CD14-positive monocyte (primary cell): ENCODE data around the gene ITGB8. TPM values are rescaled to one million over a fixed set of nuclear protein-coding genes. Genes with fewer than 3 reads are reported as not detected.

Experiments
- DNase-seq, 3 donors: peaks; one replicate each; pipeline ENCODE4 v3.0.0-alpha.2; 2011 to 2022
- H2AFZ ChIP-seq: 2 replicates; pipeline ENCODE4 v1.6.0; 2012; ENCODE audit warnings: mild to moderate bottlenecking, low read depth, low read length, inconsistent platforms; ENCODE audit not compliant: insufficient read depth, poor library complexity, severe bottlenecking
- H3K27ac ChIP-seq, 2 donors: 1 replicate in 1 of 2; 2 replicates in 1 of 2; pipeline ENCODE4 v1.5.1; 2012 to 2013; ENCODE audit warnings: low read length in 2 of 2, control low read depth in 1 of 2, inconsistent platforms in 1 of 2, low read depth in 1 of 2, mild to moderate bottlenecking in 1 of 2
- H3K27me3 ChIP-seq, 2 donors: one replicate each; pipeline versions ENCODE4 v1.6.0 to v1.6.1; 2011 to 2013; ENCODE audit warnings: low read length in 2 of 2; ENCODE audit not compliant: control insufficient read depth in 2 of 2, insufficient read depth in 2 of 2
- H3K36me3 ChIP-seq, 2 donors: replicated peaks in 1 of 2; 1 replicate in 1 of 2; 2 replicates in 1 of 2; pipeline versions ENCODE4 v1.5.1 to v1.6.1; 2012 to 2013; ENCODE audit warnings: low read length in 2 of 2, control low read depth in 1 of 2, inconsistent platforms in 1 of 2, mild to moderate bottlenecking in 1 of 2; ENCODE audit not compliant: insufficient read depth in 2 of 2, control insufficient read depth in 1 of 2
- H3K4me1 ChIP-seq, 2 donors: 1 replicate in 1 of 2; 2 replicates in 1 of 2; pipeline versions ENCODE4 v1.5.1 to v1.6.1; 2012 to 2013; ENCODE audit warnings: low read length in 2 of 2, control low read depth in 1 of 2, inconsistent platforms in 1 of 2, mild to moderate bottlenecking in 1 of 2, moderate library complexity in 1 of 2; ENCODE audit not compliant: insufficient read depth in 2 of 2, control insufficient read depth in 1 of 2
- H3K4me2 ChIP-seq: replicated peaks from 2 replicates; pipeline ENCODE3; 2012; ENCODE audit warnings: low read length, moderate library complexity, mild to moderate bottlenecking; ENCODE audit not compliant: poor library complexity, severe bottlenecking; ENCODE audit errors: extremely low read depth
- H3K4me3 ChIP-seq, 3 experiments: fragments of 200-600 bp in 1 of 3; sonication (generic) in 1 of 3; replicated peaks in 1 of 3; 1 replicate in 2 of 3; 2 replicates in 1 of 3; pipeline ENCODE4 v1.5.1; 2011 to 2013; ENCODE audit warnings: low read length in 3 of 3, mild to moderate bottlenecking in 3 of 3, control low read depth in 2 of 3, low read depth in 2 of 3, inconsistent platforms in 1 of 3, moderate library complexity in 1 of 3
- H3K79me2 ChIP-seq: 2 replicates; pipeline ENCODE4 v1.6.0; 2012; ENCODE audit warnings: mild to moderate bottlenecking, control low read depth, inconsistent platforms, low read length, moderate library complexity; ENCODE audit not compliant: insufficient read depth
- H3K9ac ChIP-seq: 2 replicates; pipeline ENCODE4 v1.6.0; 2017; ENCODE audit warnings: low read length, mild to moderate bottlenecking; ENCODE audit not compliant: insufficient read depth, poor library complexity, severe bottlenecking
- H3K9me3 ChIP-seq, 2 donors: replicated peaks in 1 of 2; 1 replicate in 1 of 2; 2 replicates in 1 of 2; pipeline versions ENCODE4 v1.5.1 to v1.6.1; 2012 to 2013; ENCODE audit warnings: low read length in 2 of 2, control low read depth in 1 of 2; ENCODE audit not compliant: control insufficient read depth in 1 of 2, insufficient read depth in 1 of 2
- H4K20me1 ChIP-seq: 2 replicates; pipeline ENCODE4 v1.6.0; 2012; ENCODE audit warnings: mild to moderate bottlenecking, low read length, control low read depth, moderate library complexity; ENCODE audit not compliant: insufficient read depth
- H3K27ac Mint-ChIP-seq, 7 donors: one replicate each; pipeline ENCODE4 v1.8.0; 2020; ENCODE audit warnings: mild to moderate bottlenecking in 7 of 7, mixed read lengths in 7 of 7, moderate library complexity in 6 of 7, inconsistent platforms in 2 of 7
- H3K27me3 Mint-ChIP-seq, 3 donors: one replicate each; pipeline ENCODE4 v1.8.0; 2021 to 2022; ENCODE audit warnings: low read depth in 3 of 3, mild to moderate bottlenecking in 3 of 3, mixed read lengths in 3 of 3, moderate library complexity in 3 of 3, inconsistent platforms in 1 of 3
- H3K36me3 Mint-ChIP-seq, 2 donors: one replicate each; pipeline ENCODE4 v1.8.0; 2020; ENCODE audit warnings: mixed read lengths in 2 of 2, inconsistent platforms in 1 of 2, mild to moderate bottlenecking in 1 of 2
- H3K4me1 Mint-ChIP-seq: one replicate; pipeline ENCODE4 v1.8.0; 2020; ENCODE audit warnings: mild to moderate bottlenecking, mixed read lengths
- H3K4me3 Mint-ChIP-seq, 2 donors: one replicate each; pipeline ENCODE4 v1.8.0; 2020; ENCODE audit warnings: mild to moderate bottlenecking in 2 of 2, mixed read lengths in 2 of 2, moderate library complexity in 1 of 2
- H3K9me3 Mint-ChIP-seq, 7 donors: one replicate each; pipeline ENCODE4 v1.8.0; 2020 to 2022; ENCODE audit warnings: mixed read lengths in 7 of 7, mild to moderate bottlenecking in 6 of 7, moderate library complexity in 6 of 7, inconsistent platforms in 2 of 7
- WGBS: methylation state at CpG from one replicate; pipeline ENCODE4 v1.1.5; 2013; ENCODE audit warnings: missing lambda C conversion rate; ENCODE audit not compliant: insufficient coverage; 5-methylcytosine and 5-hydroxymethylcytosine counted together
- intact Hi-C, 2 donors: fragments of 100-400 bp; cut with micrococcal nuclease; formaldehyde crosslinking; loops; one replicate each; pipeline versions ENCODE4 v1.15.0 to v1.15.1; 2023
- polyA plus RNA-seq, 3 donors: library from polyadenylated mRNA; depleted of rRNA in 1 of 3; unstranded in 2 of 3; stranded (reverse) in 1 of 3; fragments of 300-500 nt in 2 of 3; fragments of >200 nt in 1 of 3; fragmentation: Illumina TruSeq in 2 of 3; gene quantifications; 1 replicate in 2 of 3; 2 replicates in 1 of 3; pipeline ENCODE4 v1.2.3, GENCODE V29; 2012 to 2021
- TF ChIP-seq, protein P1 (sequence below): fragments of 200-600 bp; IDR thresholded peaks from one replicate; pipeline ENCODE4 v1.8.0; 2022; ENCODE audit warnings: antibody characterized with exemption, mild to moderate bottlenecking

ITGB8 gene
- polyA plus RNA-seq, 3 donors: 0.01 to 0.28 (median 0.19) TPM

DNA sequence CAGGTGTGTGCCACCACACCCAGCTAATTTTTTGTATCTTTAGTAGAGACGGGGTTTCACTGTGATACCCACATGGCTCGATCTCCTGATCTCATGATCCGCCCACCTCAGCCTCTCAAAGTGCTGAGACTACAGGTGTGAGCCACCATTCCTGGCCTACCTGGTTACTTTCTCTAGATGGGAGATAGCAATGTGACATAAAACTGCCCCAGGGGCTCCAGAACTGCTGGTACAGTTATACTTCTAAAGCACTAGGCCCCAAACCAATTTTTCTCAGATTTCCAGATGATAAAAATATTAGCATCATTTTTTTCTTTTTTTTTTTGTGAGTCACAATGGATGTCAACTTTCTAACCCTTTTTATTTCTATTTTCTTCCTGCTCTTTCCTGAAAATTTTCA is 27.4 kb downstream of the ITGB8 start:
- H3K36me3 ChIP-seq: no peaks in the 10 kb centered on the region
- Mint-ChIP-seq H3K36me3 (no peaks in the 10 kb centered on the region), H3K27me3 (peaks cover 0 to 2% (median 0%) of the 10 kb centered on the region in 3 donors), H3K9me3 (peaks cover 0 to 2% (median 0%) of the 10 kb centered on the region in 7 donors), H3K4me3 (no peak overlapping the region), H3K27ac (no peak overlapping the region), H3K4me1 (peaks cover 6% of the 10 kb centered on the region)
- TF ChIP-seq, protein P1, sequence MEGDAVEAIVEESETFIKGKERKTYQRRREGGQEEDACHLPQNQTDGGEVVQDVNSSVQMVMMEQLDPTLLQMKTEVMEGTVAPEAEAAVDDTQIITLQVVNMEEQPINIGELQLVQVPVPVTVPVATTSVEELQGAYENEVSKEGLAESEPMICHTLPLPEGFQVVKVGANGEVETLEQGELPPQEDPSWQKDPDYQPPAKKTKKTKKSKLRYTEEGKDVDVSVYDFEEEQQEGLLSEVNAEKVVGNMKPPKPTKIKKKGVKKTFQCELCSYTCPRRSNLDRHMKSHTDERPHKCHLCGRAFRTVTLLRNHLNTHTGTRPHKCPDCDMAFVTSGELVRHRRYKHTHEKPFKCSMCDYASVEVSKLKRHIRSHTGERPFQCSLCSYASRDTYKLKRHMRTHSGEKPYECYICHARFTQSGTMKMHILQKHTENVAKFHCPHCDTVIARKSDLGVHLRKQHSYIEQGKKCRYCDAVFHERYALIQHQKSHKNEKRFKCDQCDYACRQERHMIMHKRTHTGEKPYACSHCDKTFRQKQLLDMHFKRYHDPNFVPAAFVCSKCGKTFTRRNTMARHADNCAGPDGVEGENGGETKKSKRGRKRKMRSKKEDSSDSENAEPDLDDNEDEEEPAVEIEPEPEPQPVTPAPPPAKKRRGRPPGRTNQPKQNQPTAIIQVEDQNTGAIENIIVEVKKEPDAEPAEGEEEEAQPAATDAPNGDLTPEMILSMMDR: no peak
- H3K27me3 ChIP-seq: no peaks in the 10 kb centered on the region
- H2AFZ ChIP-seq: no peak overlapping the region
- WGBS: no CpG with 5 or more reads among the region's 3 CpGs
- no peaks in the 10 kb centered on the region for H4K20me1 ChIP-seq
- no peak overlapping the region for H3K27ac ChIP-seq
- DNase-seq: no peak
- H3K4me3 ChIP-seq: no peak overlapping the region
- no peaks in the 10 kb centered on the region for H3K9me3 ChIP-seq
- H3K9ac ChIP-seq: no peak overlapping the region
- intact Hi-C loops: no loop called here
- H3K4me1 ChIP-seq: no peaks in the 10 kb centered on the region
- H3K79me2 ChIP-seq: no peaks in the 10 kb centered on the region
- H3K4me2 ChIP-seq: no peak overlapping the region

DNA sequence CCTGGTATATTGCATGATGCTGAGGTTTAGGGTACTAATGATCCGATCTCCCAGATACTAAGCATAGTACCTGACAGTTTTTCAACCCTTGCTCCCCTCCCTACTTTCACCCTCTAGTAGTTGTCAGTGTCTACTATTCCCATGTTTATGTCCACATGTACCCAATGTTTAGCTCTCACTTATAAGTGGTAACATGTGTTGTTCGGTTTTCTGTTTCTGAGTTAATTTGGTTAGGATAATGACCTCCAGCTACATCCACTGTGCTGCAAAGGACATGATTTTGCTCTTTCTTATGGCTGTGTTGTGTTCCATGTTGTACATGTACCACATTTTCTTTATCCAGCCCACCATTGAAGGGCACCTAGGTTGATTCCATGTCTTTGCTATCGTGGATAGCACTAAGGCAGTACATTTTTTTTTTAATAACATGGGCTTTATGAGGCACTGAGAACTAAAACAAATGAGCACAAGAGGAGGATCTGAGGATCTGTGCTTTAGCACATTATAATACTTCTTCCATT is 28.1 kb downstream of the ITGB8 start:
- Mint-ChIP-seq H3K4me1 (peaks cover 6% of the 10 kb centered on the region), H3K27ac (peak overlapping the region in 1 of 7 donors; percentile 32), H3K9me3 (peaks cover 0 to 2% (median 0%) of the 10 kb centered on the region in 7 donors), H3K27me3 (peaks cover 0 to 2% (median 0%) of the 10 kb centered on the region in 3 donors), H3K4me3 (no peak overlapping the region), H3K36me3 (no peaks in the 10 kb centered on the region)
- TF ChIP-seq, protein P1: no peak
- Histone ChIP-seq H2AFZ (no peak overlapping the region), H3K36me3 (no peaks in the 10 kb centered on the region), H3K4me2 (no peak overlapping the region), H3K79me2 (no peaks in the 10 kb centered on the region), H3K27ac (no peak overlapping the region), H3K4me1 (no peaks in the 10 kb centered on the region), H3K27me3 (no peaks in the 10 kb centered on the region), H3K9ac (no peak overlapping the region), H3K4me3 (no peak overlapping the region), H3K9me3 (no peaks in the 10 kb centered on the region), H4K20me1 (no peaks in the 10 kb centered on the region)
- no peak for DNase-seq
- WGBS: no CpG with 5 or more reads among the region's 3 CpGs
- intact Hi-C loops: no loop called here
